ENCODE results near the gene TIMM23. TPM values are rescaled to one million over a fixed set of nuclear protein-coding genes. Genes with fewer than 3 reads are reported as not detected.
"Not testable (repeated sequence)": the region's sequence is repeated elsewhere in the genome, so short reads cannot be mapped to it uniquely, and the experiment has no call there.

The TIMM23 gene
- total and polyA plus RNA-seq, 2 donors (not counting 1 experiment from before 2014, with no cell fraction given) = 21.1 to 28.3 TPM

GRCh38 chr10:46048152-46048551, 75.9 kb downstream of the TIMM23 start:
- Histone ChIP-seq H3K79me2 (ENCODE audit: control insufficient read depth, insufficient read depth, low read length) (no peaks in the 10 kb centered on the region), H3K27me3 (replicated peaks in 1 of 4; ENCODE audit: control extremely low read depth in 1 of 4, control insufficient read depth in 3 of 4, insufficient read depth in 4 of 4, low read length in 3 of 4) (peaks cover 0 to 9% (median 2%) of the 10 kb centered on the region in 4 experiments), H3K4me2 (replicated peaks; ENCODE audit: low read depth, low read length, poor library complexity, severe bottlenecking) (no peak overlapping the region), H3K9ac (ENCODE audit: low read length) (no peak overlapping the region), H2AFZ (ENCODE audit: insufficient read depth, low read depth, low read length, poor library complexity, severe bottlenecking) (no peak overlapping the region), H3K9me3 (ENCODE audit: control extremely low read depth in 1 of 3, control insufficient read depth in 2 of 3, insufficient read depth in 1 of 3, low read length in 2 of 3) (no peaks in the 10 kb centered on the region), H3K4me3 (ENCODE audit: control extremely low read depth in 1 of 5, extremely low read depth in 1 of 5, insufficient read depth in 1 of 5, low read depth in 2 of 5, low read length in 4 of 5) (no peak overlapping the region), H4K20me1 (ENCODE audit: control insufficient read depth, insufficient read depth, low read length, poor library complexity, severe bottlenecking) (no peaks in the 10 kb centered on the region), H3K27ac (ENCODE audit: low read length in 2 of 2) (no peak overlapping the region), H3K4me1 (ENCODE audit: control insufficient read depth in 2 of 2, insufficient read depth in 2 of 2, low read length in 2 of 2) (no peaks in the 10 kb centered on the region), H3K36me3 (replicated peaks in 1 of 2; ENCODE audit: control extremely low read depth in 1 of 2, control insufficient read depth in 1 of 2, extremely low read depth in 1 of 2, insufficient read depth in 2 of 2, low read length in 1 of 2) (no peaks in the 10 kb centered on the region)
- no peak overlapping the region for H3K27ac Mint-ChIP-seq
- ChIA-PET POLR2A (no interaction called here), CTCF (no interaction called here)
- no peaks in the 10 kb centered on the region for H3K9me3 Mint-ChIP-seq (ENCODE audit: insufficient read depth)
- no peak overlapping the region for H3K4me3 Mint-ChIP-seq
- TF ChIP-seq CTCF (IDR thresholded peaks at IDR 0.05) (no peak), EZH2 (IDR thresholded peaks at IDR 0.05; ENCODE audit: borderline replicate concordance, insufficient read depth, low read depth, low read length, poor library complexity, severe bottlenecking) (no peak)
- intact Hi-C loops (cut with micrococcal nuclease) = no loop called here
- ATAC-seq (ENCODE audit: low read depth) = no peak
- peaks cover 13% of the 10 kb centered on the region for H3K27me3 Mint-ChIP-seq
- no peak for DNase-seq
- 100% methylated on average over 1 of the region's 2 CpGs for WGBS (ENCODE audit: insufficient coverage)
- H3K4me1 Mint-ChIP-seq = peaks cover 1% of the 10 kb centered on the region

GRCh38 chr10:46049497-46049831, 77.2 kb downstream of the TIMM23 start:
- H3K9me3 Mint-ChIP-seq (ENCODE audit: insufficient read depth); H3K27ac ChIP-seq (ENCODE audit: low read length in 2 of 2); H3K4me1 Mint-ChIP-seq; ATAC-seq (ENCODE audit: low read depth); CTCF ChIA-PET; H3K9ac ChIP-seq (ENCODE audit: low read length); H3K36me3 ChIP-seq (replicated peaks in 1 of 2; ENCODE audit: control extremely low read depth in 1 of 2, control insufficient read depth in 1 of 2, extremely low read depth in 1 of 2, insufficient read depth in 2 of 2, low read length in 1 of 2); H3K4me1 ChIP-seq (ENCODE audit: control insufficient read depth in 2 of 2, insufficient read depth in 2 of 2, low read length in 2 of 2); H3K27me3 ChIP-seq (replicated peaks in 1 of 4; ENCODE audit: control extremely low read depth in 1 of 4, control insufficient read depth in 3 of 4, insufficient read depth in 4 of 4, low read length in 3 of 4); DNase-seq; H2AFZ ChIP-seq (ENCODE audit: insufficient read depth, low read depth, low read length, poor library complexity, severe bottlenecking); H3K27ac Mint-ChIP-seq; H3K4me2 ChIP-seq (replicated peaks; ENCODE audit: low read depth, low read length, poor library complexity, severe bottlenecking); H3K4me3 ChIP-seq (ENCODE audit: control extremely low read depth in 1 of 5, extremely low read depth in 1 of 5, insufficient read depth in 1 of 5, low read depth in 2 of 5, low read length in 4 of 5); H3K9me3 ChIP-seq (ENCODE audit: control extremely low read depth in 1 of 3, control insufficient read depth in 2 of 3, insufficient read depth in 1 of 3, low read length in 2 of 3); H3K79me2 ChIP-seq (ENCODE audit: control insufficient read depth, insufficient read depth, low read length); H3K4me3 Mint-ChIP-seq; H4K20me1 ChIP-seq (ENCODE audit: control insufficient read depth, insufficient read depth, low read length, poor library complexity, severe bottlenecking); POLR2A ChIA-PET; intact Hi-C loops (cut with micrococcal nuclease): not testable (repeated sequence)
- H3K27me3 Mint-ChIP-seq = peaks cover 15% of the 10 kb centered on the region
- 100% methylated on average over 4 of the region's 11 CpGs for WGBS (ENCODE audit: insufficient coverage)

Measured in B cell (primary cell).